A549 (cell line): ENCODE measurements around the gene SCNM1.

Experiments used
- CEBPB ChIP-seq, 2 experiments: fragments of >200 bp in 1 of 2; sonication (Bioruptor Twin) in 1 of 2; formaldehyde crosslinking in 1 of 2; IDR thresholded peaks; 2 replicates each; pipeline ENCODE4 v1.6.1; 2012 to 2016
- EP300 ChIP-seq, 2 experiments: fragments of >200 bp; sonication (Bioruptor Twin); formaldehyde crosslinking; IDR thresholded peaks; 2 replicates in 1 of 2; 3 replicates in 1 of 2; pipeline ENCODE4 v1.6.1; 2016 to 2017
- RFX5 ChIP-seq: fragments of 450-650 bp; IDR thresholded peaks from 2 replicates; pipeline ENCODE4 v1.7.1; 2014; ENCODE audit warnings: antibody characterized with exemption, mild to moderate bottlenecking, moderate library complexity
- TF ChIP-seq, protein P1 (sequence below): fragments of 450-650 bp; IDR thresholded peaks from 2 replicates; pipeline ENCODE4 v1.6.1; 2014; ENCODE audit warnings: antibody characterized with exemption
- TF ChIP-seq, protein P2 (sequence below): fragments of >200 bp; sonication (Bioruptor Twin); formaldehyde crosslinking; IDR thresholded peaks from 3 replicates; pipeline ENCODE4 v1.5.1; 2016

DNA sequence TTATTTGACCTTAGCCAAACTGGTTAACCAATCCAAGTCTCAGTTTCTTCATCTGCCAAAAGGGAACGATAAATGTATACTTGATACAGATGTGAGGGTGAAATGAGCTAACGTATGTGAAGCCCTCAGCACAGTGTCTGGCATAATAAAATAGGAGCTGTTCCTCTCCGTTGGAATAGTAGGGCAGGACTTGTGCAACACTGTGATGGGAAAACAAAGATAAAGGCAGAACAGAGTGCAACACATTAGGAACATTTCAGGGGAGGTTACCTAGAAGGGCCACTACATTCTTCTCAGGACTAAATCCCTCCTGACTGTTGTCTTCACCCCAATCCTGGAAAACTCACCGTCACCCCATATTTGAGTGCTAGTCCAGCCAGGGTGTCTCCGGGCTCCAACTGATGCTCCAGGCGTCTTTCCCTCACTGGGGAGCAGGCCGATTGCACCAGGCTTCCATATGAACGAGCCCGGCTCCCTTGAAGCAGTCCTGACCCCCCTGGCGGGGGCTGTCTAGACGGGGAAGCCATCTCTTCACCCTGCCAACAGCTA, 1.1 kb upstream of the SCNM1 start:
- TF ChIP-seq EP300 (IDR thresholded peaks at IDR 0.05) (no peak), RFX5 (no peak), CEBPB (IDR thresholded peaks at IDR 0.05) (no peak)
- TF ChIP-seq, protein P1, sequence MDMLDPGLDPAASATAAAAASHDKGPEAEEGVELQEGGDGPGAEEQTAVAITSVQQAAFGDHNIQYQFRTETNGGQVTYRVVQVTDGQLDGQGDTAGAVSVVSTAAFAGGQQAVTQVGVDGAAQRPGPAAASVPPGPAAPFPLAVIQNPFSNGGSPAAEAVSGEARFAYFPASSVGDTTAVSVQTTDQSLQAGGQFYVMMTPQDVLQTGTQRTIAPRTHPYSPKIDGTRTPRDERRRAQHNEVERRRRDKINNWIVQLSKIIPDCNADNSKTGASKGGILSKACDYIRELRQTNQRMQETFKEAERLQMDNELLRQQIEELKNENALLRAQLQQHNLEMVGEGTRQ, result no peak
- TF ChIP-seq, protein P2, sequence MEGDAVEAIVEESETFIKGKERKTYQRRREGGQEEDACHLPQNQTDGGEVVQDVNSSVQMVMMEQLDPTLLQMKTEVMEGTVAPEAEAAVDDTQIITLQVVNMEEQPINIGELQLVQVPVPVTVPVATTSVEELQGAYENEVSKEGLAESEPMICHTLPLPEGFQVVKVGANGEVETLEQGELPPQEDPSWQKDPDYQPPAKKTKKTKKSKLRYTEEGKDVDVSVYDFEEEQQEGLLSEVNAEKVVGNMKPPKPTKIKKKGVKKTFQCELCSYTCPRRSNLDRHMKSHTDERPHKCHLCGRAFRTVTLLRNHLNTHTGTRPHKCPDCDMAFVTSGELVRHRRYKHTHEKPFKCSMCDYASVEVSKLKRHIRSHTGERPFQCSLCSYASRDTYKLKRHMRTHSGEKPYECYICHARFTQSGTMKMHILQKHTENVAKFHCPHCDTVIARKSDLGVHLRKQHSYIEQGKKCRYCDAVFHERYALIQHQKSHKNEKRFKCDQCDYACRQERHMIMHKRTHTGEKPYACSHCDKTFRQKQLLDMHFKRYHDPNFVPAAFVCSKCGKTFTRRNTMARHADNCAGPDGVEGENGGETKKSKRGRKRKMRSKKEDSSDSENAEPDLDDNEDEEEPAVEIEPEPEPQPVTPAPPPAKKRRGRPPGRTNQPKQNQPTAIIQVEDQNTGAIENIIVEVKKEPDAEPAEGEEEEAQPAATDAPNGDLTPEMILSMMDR, result no peak
